M059J (cell line): Measurements from ENCODE around the gene METTL24. TPM values are rescaled to one million over a fixed set of nuclear protein-coding genes. Genes with fewer than 3 reads are reported as not detected.
"Not testable (repeated sequence)": the region's sequence is repeated elsewhere in the genome, so short reads cannot be mapped to it uniquely, and the experiment has no call there.

Experiments
- DNase-seq: peaks from one replicate; pipeline ENCODE4 v3.0.0-alpha.2; 2012; ENCODE audit warnings: low read depth
- total RNA-seq: library from RNA; depleted of rRNA; stranded (reverse); fragments of >200 nt; shearing (Covaris generic); gene quantifications from 2 replicates; pipeline ENCODE4 v1.2.3, GENCODE V29; 2014

Gene METTL24
- total RNA-seq, 1 experiment from 2014 or later, result not detected

- no peak for DNase-seq
These were observed 2.5 kb upstream of the METTL24 start for GRCh38 chr6:110360676-110361075.

- DNase-seq, result no peak
These were observed 1.4 kb upstream of the METTL24 start for GRCh38 chr6:110359556-110359955.

GRCh38 chr6:110358553-110359160 is 508 bp upstream of the METTL24 start:
- DNase-seq, result no peak

GRCh38 chr6:110357298-110357663 is 868 bp downstream of the METTL24 start:
- DNase-seq, result no peak

GRCh38 chr6:110356778-110357177 is 1.4 kb downstream of the METTL24 start:
- no peak for DNase-seq

- no peak for DNase-seq
These were observed 2.4 kb downstream of the METTL24 start for GRCh38 chr6:110355727-110356126.

GRCh38 chr6:110355022-110355421 is 3.1 kb downstream of the METTL24 start:
- DNase-seq, result no peak

GRCh38 chr6:110354153-110354552 is 4.0 kb downstream of the METTL24 start:
- no peak for DNase-seq

- no peak for DNase-seq
These were observed 4.6 kb downstream of the METTL24 start for GRCh38 chr6:110353457-110354001.

- DNase-seq, result no peak
These were observed 5.4 kb downstream of the METTL24 start for GRCh38 chr6:110352563-110353262.

- no peak for DNase-seq
These were observed 6.2 kb downstream of the METTL24 start for GRCh38 chr6:110351986-110352385.

- no peak for DNase-seq
These were observed 6.6 kb downstream of the METTL24 start for GRCh38 chr6:110351546-110351945.

GRCh38 chr6:110350593-110350992 is 7.6 kb downstream of the METTL24 start:
- DNase-seq, result not testable (repeated sequence)

- peak; percentile 34 for DNase-seq
These were observed 9.0 kb downstream of the METTL24 start for GRCh38 chr6:110348961-110349690.

- no peak for DNase-seq
These were observed 13.1 kb downstream of the METTL24 start for GRCh38 chr6:110345025-110345424.

- DNase-seq, result no peak
These were observed 15.4 kb downstream of the METTL24 start for GRCh38 chr6:110342759-110343158.

GRCh38 chr6:110341663-110342596 is 16.2 kb downstream of the METTL24 start:
- peak; percentile 42 for DNase-seq

GRCh38 chr6:110341067-110341466 is 17.1 kb downstream of the METTL24 start:
- no peak for DNase-seq

GRCh38 chr6:110340392-110340965 is 17.7 kb downstream of the METTL24 start:
- no peak for DNase-seq

GRCh38 chr6:110338820-110339470 is 19.2 kb downstream of the METTL24 start:
- DNase-seq, result no peak

GRCh38 chr6:110337486-110337885 is 20.7 kb downstream of the METTL24 start:
- DNase-seq, result no peak
